GM23338 (cell line): ENCODE data around the gene KLRF2. TPM values are rescaled to one million over a fixed set of nuclear protein-coding genes. Genes with fewer than 3 reads are reported as not detected.

Experiments used
- ATAC-seq: fragments of 200-7000 bp; cut with Tn5 transposase; 3 replicates; pipeline ENCODE4 v1.9.1; 2020
- DNase-seq: peaks from one replicate; pipeline ENCODE4 v3.0.0-alpha.2; 2015; ENCODE audit warnings: low spot score
- H2AFZ ChIP-seq: fragments of 200-600 bp; sonication (generic); 2 replicates; pipeline ENCODE4 v1.8.0; 2016; ENCODE audit warnings: antibody characterized with exemption, mild to moderate bottlenecking, moderate library complexity
- H3F3A ChIP-seq: fragments of 200-600 bp; sonication (generic); replicated peaks from 2 replicates; pipeline ENCODE4 v1.8.0; 2017; ENCODE audit warnings: antibody characterized with exemption, mixed run types, low read depth
- H3K27ac ChIP-seq: fragments of 200-600 bp; sonication (generic); 2 replicates; pipeline ENCODE4 v1.6.1; 2016; ENCODE audit warnings: low read depth
- H3K27me3 ChIP-seq: fragments of 200-600 bp; sonication (generic); 2 replicates; pipeline ENCODE4 v1.8.0; 2016; ENCODE audit warnings: mild to moderate bottlenecking, mixed run types, moderate library complexity; ENCODE audit not compliant: insufficient read depth
- H3K36me3 ChIP-seq: fragments of 200-600 bp; sonication (generic); 2 replicates; pipeline ENCODE4 v1.8.0; 2016; ENCODE audit warnings: mild to moderate bottlenecking; ENCODE audit not compliant: insufficient read depth
- H3K4me1 ChIP-seq: fragments of 200-600 bp; sonication (generic); 2 replicates; pipeline ENCODE4 v1.8.0; 2016; ENCODE audit warnings: mild to moderate bottlenecking, moderate library complexity; ENCODE audit not compliant: insufficient read depth
- H3K4me2 ChIP-seq: fragments of 200-600 bp; sonication (generic); 2 replicates; pipeline ENCODE4 v1.7.1; 2017; ENCODE audit warnings: mixed run types
- H3K4me3 ChIP-seq: fragments of 200-600 bp; sonication (generic); 2 replicates; pipeline ENCODE4 v1.6.1; 2016; ENCODE audit warnings: mixed run types
- H3K79me2 ChIP-seq: fragments of 200-600 bp; sonication (generic); replicated peaks from 2 replicates; pipeline ENCODE4 v1.8.0; 2017; ENCODE audit warnings: mild to moderate bottlenecking; ENCODE audit not compliant: insufficient read depth
- H3K9me2 ChIP-seq: fragments of 200-600 bp; sonication (generic); 2 replicates; pipeline ENCODE4 v1.8.0; 2017; ENCODE audit not compliant: insufficient read depth
- H4K20me1 ChIP-seq: fragments of 200-600 bp; sonication (generic); replicated peaks from 2 replicates; pipeline ENCODE4 v1.8.0; 2017; ENCODE audit warnings: mild to moderate bottlenecking; ENCODE audit not compliant: insufficient read depth
- H3K27ac Mint-ChIP-seq: 2 replicates; pipeline ENCODE4 v1.8.0; 2020; ENCODE audit warnings: inconsistent platforms, mild to moderate bottlenecking, moderate library complexity, mixed read lengths
- H3K27me3 Mint-ChIP-seq: 3 replicates; pipeline ENCODE4 v1.8.0; 2022; ENCODE audit warnings: low read depth, mild to moderate bottlenecking, moderate library complexity, mixed read lengths, inconsistent platforms; ENCODE audit not compliant: insufficient read depth, poor library complexity
- H3K36me3 Mint-ChIP-seq: 3 replicates; pipeline ENCODE4 v1.8.0; 2021; ENCODE audit warnings: low read depth, mild to moderate bottlenecking, inconsistent platforms, moderate library complexity, mixed read lengths
- H3K4me1 Mint-ChIP-seq: 3 replicates; pipeline ENCODE4 v1.8.0; 2020; ENCODE audit warnings: mild to moderate bottlenecking, inconsistent platforms, mixed read lengths
- H3K4me3 Mint-ChIP-seq: 3 replicates; pipeline ENCODE4 v1.8.0; 2021; ENCODE audit warnings: moderate library complexity, mild to moderate bottlenecking, inconsistent platforms, mixed read lengths
- H3K9me3 Mint-ChIP-seq: 3 replicates; pipeline ENCODE4 v1.8.0; 2020; ENCODE audit warnings: moderate library complexity, mild to moderate bottlenecking, inconsistent platforms, mixed read lengths
- CREB1 ChIP-seq: fragments of 250-450 bp; sonication (Bioruptor Pico); IDR thresholded peaks from 2 replicates; pipeline ENCODE4 v1.5.0; 2020; ENCODE audit warnings: low read depth, mild to moderate bottlenecking, moderate library complexity
- EZH2 ChIP-seq: fragments of 200-600 bp; sonication (generic); IDR thresholded peaks from one replicate; pipeline ENCODE4 v1.8.0; 2017; ENCODE audit warnings: antibody characterized with exemption, mild to moderate bottlenecking, low read depth; ENCODE audit not compliant: unreplicated experiment
- EZH2phosphoT487 ChIP-seq: fragments of 200-600 bp; sonication (generic); IDR thresholded peaks from one replicate; pipeline ENCODE4 v1.8.1; 2018; ENCODE audit warnings: antibody characterized with exemption; ENCODE audit not compliant: unreplicated experiment
- POLR2AphosphoS5 ChIP-seq: IDR thresholded peaks from 2 replicates; pipeline ENCODE4 v1.6.1; 2016; ENCODE audit warnings: antibody characterized with exemption, low read depth
- STAT1 ChIP-seq: IDR thresholded peaks from one replicate; pipeline ENCODE4 v1.6.1; 2016; ENCODE audit warnings: antibody characterized with exemption; ENCODE audit not compliant: unreplicated experiment
- ZNF114 ChIP-seq: fragments of 250-450 bp; sonication (Bioruptor Pico); IDR thresholded peaks from 2 replicates; pipeline ENCODE4 v1.5.0; 2020; ENCODE audit warnings: mild to moderate bottlenecking, moderate library complexity
- ZNF331 ChIP-seq: fragments of 250-450 bp; sonication (Bioruptor Pico); IDR thresholded peaks from 2 replicates; pipeline ENCODE4 v1.5.0; 2020; ENCODE audit warnings: low read depth, mild to moderate bottlenecking, moderate library complexity
- ZNF462 ChIP-seq: fragments of 250-450 bp; sonication (Bioruptor Pico); IDR thresholded peaks from 2 replicates; pipeline ENCODE4 v1.5.0; 2020; ENCODE audit warnings: mild to moderate bottlenecking, moderate library complexity
- polyA plus RNA-seq: library from polyadenylated mRNA; unstranded; fragments of >200 nt; fragmentation: Nextera tagmentation; extraction: Ambion mirVana; gene quantifications from 2 replicates; pipeline ENCODE4 v1.2.1, GENCODE V29; 2016
- total RNA-seq: library from RNA; depleted of rRNA; stranded (reverse); fragments of >200 nt; shearing (Covaris generic); gene quantifications from 2 replicates; pipeline ENCODE4 v1.2.3, GENCODE V29; 2014
- TF ChIP-seq, protein P1 (sequence below): IDR thresholded peaks from 2 replicates; pipeline ENCODE4 v1.6.1; 2016; ENCODE audit warnings: antibody characterized with exemption

KLRF2 gene
- total and polyA plus RNA-seq, 2 experiments from 2014 or later: not detected

DNA sequence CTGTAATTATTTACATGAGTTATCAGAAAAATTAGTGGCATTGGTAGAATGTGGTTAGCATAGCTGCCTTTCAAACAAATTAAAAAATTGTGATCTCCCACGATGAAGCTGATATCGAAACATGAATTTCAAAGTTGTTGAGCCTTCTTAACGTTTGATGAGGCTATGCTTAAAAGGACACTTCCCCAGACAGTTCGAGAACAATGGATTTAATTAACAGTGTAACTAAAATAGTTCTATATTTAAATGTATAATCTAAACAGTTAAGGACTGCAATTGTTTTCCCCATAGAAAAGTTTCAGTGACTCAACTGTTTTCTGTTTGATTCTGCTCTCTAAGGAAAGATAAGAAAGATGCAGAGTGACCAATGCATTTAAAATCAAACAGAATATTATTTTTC is 13.8 kb upstream of the KLRF2 start:
- no peaks in the 10 kb centered on the region for H3K27me3 ChIP-seq
- no peaks in the 10 kb centered on the region for H3K79me2 ChIP-seq
- H3F3A ChIP-seq: no peaks in the 10 kb centered on the region
- no peak overlapping the region for H3K4me3 ChIP-seq
- no peaks in the 10 kb centered on the region for H3K27me3 Mint-ChIP-seq
- H4K20me1 ChIP-seq: no peaks in the 10 kb centered on the region
- H3K4me3 Mint-ChIP-seq: no peak overlapping the region
- H3K27ac ChIP-seq: no peak overlapping the region
- H3K9me3 Mint-ChIP-seq: no peaks in the 10 kb centered on the region
- ATAC-seq: no peak
- no peak overlapping the region for H3K4me2 ChIP-seq
- H3K9me2 ChIP-seq: no peaks in the 10 kb centered on the region
- no peak overlapping the region for H2AFZ ChIP-seq
- TF ChIP-seq EZH2phosphoT487 (no peak), STAT1 (no peak), ZNF114 (CRISPR knock-in tag) (no peak), EZH2 (no peak)
- DNase-seq: no peak
- peaks cover 15% of the 10 kb centered on the region; the same call in 2 of the 3 replicates for H3K4me1 Mint-ChIP-seq
- no peak overlapping the region; the same call in 1 of the 2 replicates for H3K27ac Mint-ChIP-seq
- H3K36me3 Mint-ChIP-seq: no peaks in the 10 kb centered on the region
- H3K36me3 ChIP-seq: no peaks in the 10 kb centered on the region
- peaks cover 19% of the 10 kb centered on the region for H3K4me1 ChIP-seq

GRCh38 chr12:9868311-9868801 is 12.9 kb upstream of the KLRF2 start:
- Histone ChIP-seq H3F3A (no peaks in the 10 kb centered on the region), H3K27me3 (no peaks in the 10 kb centered on the region), H3K27ac (no peak overlapping the region), H2AFZ (no peak overlapping the region), H4K20me1 (no peaks in the 10 kb centered on the region), H3K36me3 (no peaks in the 10 kb centered on the region), H3K4me1 (peaks cover 19% of the 10 kb centered on the region), H3K9me2 (no peaks in the 10 kb centered on the region), H3K79me2 (no peaks in the 10 kb centered on the region), H3K4me2 (peak overlapping the region; percentile 18; the same call in 1 of the 2 replicates), H3K4me3 (no peak overlapping the region)
- Mint-ChIP-seq H3K27me3 (no peaks in the 10 kb centered on the region), H3K27ac (no peak overlapping the region), H3K4me1 (peaks cover 15% of the 10 kb centered on the region; the same call in 2 of the 3 replicates), H3K36me3 (no peaks in the 10 kb centered on the region), H3K4me3 (no peak overlapping the region), H3K9me3 (no peaks in the 10 kb centered on the region)
- DNase-seq: no peak
- TF ChIP-seq, protein P1, sequence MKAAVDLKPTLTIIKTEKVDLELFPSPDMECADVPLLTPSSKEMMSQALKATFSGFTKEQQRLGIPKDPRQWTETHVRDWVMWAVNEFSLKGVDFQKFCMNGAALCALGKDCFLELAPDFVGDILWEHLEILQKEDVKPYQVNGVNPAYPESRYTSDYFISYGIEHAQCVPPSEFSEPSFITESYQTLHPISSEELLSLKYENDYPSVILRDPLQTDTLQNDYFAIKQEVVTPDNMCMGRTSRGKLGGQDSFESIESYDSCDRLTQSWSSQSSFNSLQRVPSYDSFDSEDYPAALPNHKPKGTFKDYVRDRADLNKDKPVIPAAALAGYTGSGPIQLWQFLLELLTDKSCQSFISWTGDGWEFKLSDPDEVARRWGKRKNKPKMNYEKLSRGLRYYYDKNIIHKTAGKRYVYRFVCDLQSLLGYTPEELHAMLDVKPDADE: no peak
- TF ChIP-seq ZNF462 (no peak), ZNF331 (CRISPR knock-in tag) (no peak), POLR2AphosphoS5 (no peak), STAT1 (no peak), CREB1 (no peak), EZH2phosphoT487 (no peak)
- ATAC-seq: no peak
